K562 (cell line): Measurements from ENCODE around the gene PYGL.

ENCODE experiments used
- BRCA1 ChIP-seq, 2 experiments: fragments of 450-650 bp in 1 of 2; sonication (generic) in 1 of 2; formaldehyde crosslinking in 1 of 2; IDR thresholded peaks; 2 replicates each; pipeline versions ENCODE4 v1.5.0 to v1.6.1; 2017 to 2020; ENCODE audit warnings: mild to moderate bottlenecking in 1 of 2, missing genetic modification reagents in 1 of 2
- CEBPB ChIP-seq: fragments of 450-650 bp; IDR thresholded peaks from 2 replicates; pipeline ENCODE4 v1.6.1; 2016; ENCODE audit warnings: missing genetic modification characterization, missing compliant biosample characterization
- EGR1 ChIP-seq: fragments of 450-650 bp; conservative IDR thresholded peaks from 2 replicates; pipeline ENCODE4 v1.6.1; 2017; ENCODE audit warnings: mild to moderate bottlenecking
- NFATC3 ChIP-seq: fragments of 450-650 bp; IDR thresholded peaks from 2 replicates; pipeline ENCODE4 v1.6.1; 2017; ENCODE audit warnings: mild to moderate bottlenecking
- NRF1 ChIP-seq, 2 experiments: fragments of 450-650 bp; IDR thresholded peaks in 1 of 2; conservative IDR thresholded peaks in 1 of 2; 2 replicates each; pipeline ENCODE4 v1.6.1; 2014; ENCODE audit warnings: mild to moderate bottlenecking in 2 of 2
- TF ChIP-seq, protein P1 (sequence below): fragments of 450-650 bp; formaldehyde crosslinking; IDR thresholded peaks from 2 replicates; pipeline ENCODE4 v1.4.0; 2020; ENCODE audit warnings: mild to moderate bottlenecking, moderate library complexity

DNA sequence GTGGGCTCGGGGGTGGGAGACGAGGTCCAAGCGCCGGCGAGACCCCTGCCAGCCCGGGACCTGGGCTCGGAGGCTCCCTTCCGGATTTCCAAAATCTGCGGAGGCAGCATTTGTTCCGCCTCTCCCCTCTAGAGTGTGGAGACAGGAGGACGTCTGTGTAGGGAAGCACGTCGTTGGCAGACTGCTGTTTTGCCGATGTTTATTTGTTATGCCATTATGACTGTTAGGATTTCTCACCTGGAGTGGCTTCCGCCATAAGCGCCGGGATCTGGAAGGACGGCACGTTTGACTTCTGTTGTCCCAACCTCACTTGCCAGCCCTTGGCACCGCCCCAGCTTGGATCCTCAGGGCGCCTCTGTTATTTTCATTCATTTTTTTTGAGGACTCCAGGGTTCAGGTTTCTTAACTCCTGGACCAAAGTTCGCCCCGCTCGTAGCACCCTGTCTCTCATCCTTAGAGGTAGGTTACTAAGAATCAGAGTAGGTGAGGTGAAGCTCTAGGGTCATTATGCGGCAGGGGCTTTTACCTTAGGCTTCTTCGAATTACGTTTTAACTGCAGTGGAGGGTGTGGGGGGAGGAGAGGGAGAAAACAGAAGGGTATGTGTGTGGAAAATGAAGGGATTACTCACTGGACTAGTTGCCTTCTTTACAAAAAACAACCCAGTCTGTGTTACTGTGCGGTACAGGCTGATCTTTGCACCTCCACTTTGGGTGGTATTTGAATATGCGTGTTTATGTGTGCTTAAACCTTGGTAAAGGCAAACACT, 547 bp upstream of the PYGL start:
- TF ChIP-seq EGR1 = no peak
- TF ChIP-seq, protein P1, sequence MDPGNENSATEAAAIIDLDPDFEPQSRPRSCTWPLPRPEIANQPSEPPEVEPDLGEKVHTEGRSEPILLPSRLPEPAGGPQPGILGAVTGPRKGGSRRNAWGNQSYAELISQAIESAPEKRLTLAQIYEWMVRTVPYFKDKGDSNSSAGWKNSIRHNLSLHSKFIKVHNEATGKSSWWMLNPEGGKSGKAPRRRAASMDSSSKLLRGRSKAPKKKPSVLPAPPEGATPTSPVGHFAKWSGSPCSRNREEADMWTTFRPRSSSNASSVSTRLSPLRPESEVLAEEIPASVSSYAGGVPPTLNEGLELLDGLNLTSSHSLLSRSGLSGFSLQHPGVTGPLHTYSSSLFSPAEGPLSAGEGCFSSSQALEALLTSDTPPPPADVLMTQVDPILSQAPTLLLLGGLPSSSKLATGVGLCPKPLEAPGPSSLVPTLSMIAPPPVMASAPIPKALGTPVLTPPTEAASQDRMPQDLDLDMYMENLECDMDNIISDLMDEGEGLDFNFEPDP (CRISPR knock-in tag) = no peak
- no peak for TF ChIP-seq CEBPB (tag)
- TF ChIP-seq NRF1 (conservative IDR thresholded peaks at IDR 0.05 in 1 of 2, IDR thresholded peaks at IDR 0.05 in 1 of 2) = no peak
- TF ChIP-seq NFATC3 = no peak
- no peak for TF ChIP-seq BRCA1 (IDR thresholded peaks at IDR 0.05)
- TF ChIP-seq BRCA1 (CRISPR knock-in tag; IDR thresholded peaks at IDR 0.05) = no peak
